ENCODE data around the gene PTPRZ1. TPM values are rescaled to one million over a fixed set of nuclear protein-coding genes. Genes with fewer than 3 reads are reported as not detected.

PTPRZ1 gene
- total and polyA plus RNA-seq, 2 donors (not counting 1 experiment from before 2014, with no cell fraction given): not detected

DNA sequence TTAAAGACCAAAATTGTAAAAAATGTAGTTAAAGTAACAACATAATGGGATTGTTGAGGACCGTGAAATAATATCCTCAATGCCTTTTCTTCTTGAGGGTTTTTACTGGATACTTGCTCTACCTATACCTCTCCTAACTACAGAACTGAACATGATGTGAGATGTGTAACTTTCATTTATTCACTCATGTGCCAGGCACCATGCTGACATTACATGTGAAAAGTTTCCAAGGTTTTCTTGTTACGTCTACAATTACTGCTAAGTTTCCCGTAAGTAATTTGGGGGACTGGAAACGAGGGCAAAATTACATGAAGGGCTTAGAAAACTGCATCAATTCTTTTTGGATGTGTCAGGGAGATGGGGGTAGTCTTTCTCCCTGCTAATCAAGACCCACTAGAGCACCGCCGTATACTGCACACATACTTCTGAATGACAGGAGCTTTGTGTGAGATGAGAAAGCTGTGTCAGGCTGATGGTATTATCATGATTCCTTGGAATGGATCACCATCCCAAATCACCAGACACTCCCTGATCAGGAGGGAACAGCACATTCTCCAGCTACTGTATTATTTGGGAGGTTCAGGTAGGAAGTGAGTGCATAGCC is 41.8 kb downstream of the PTPRZ1 start:
- POLR2A ChIA-PET: no interaction called here
- no peak overlapping the region for H3K27ac Mint-ChIP-seq
- no peaks in the 10 kb centered on the region for H3K79me2 ChIP-seq (ENCODE audit: control insufficient read depth, insufficient read depth, low read length)
- no peak overlapping the region for H3K4me3 Mint-ChIP-seq
- CTCF ChIA-PET: no interaction called here
- H3K9me3 Mint-ChIP-seq (ENCODE audit: insufficient read depth): no peaks in the 10 kb centered on the region
- H3K9me3 ChIP-seq (ENCODE audit: control extremely low read depth in 1 of 3, control insufficient read depth in 2 of 3, insufficient read depth in 1 of 3, low read length in 2 of 3): no peaks in the 10 kb centered on the region
- no peak overlapping the region for H2AFZ ChIP-seq (ENCODE audit: insufficient read depth, low read depth, low read length, poor library complexity, severe bottlenecking)
- no peak overlapping the region for H3K4me3 ChIP-seq (ENCODE audit: control extremely low read depth in 1 of 5, extremely low read depth in 1 of 5, insufficient read depth in 1 of 5, low read depth in 2 of 5, low read length in 4 of 5)
- H4K20me1 ChIP-seq (ENCODE audit: control insufficient read depth, insufficient read depth, low read length, poor library complexity, severe bottlenecking): no peaks in the 10 kb centered on the region
- no peak overlapping the region for H3K27ac ChIP-seq (ENCODE audit: low read length in 2 of 2)
- no peak for TF ChIP-seq EZH2 (IDR thresholded peaks at IDR 0.05; ENCODE audit: borderline replicate concordance, insufficient read depth, low read depth, low read length, poor library complexity, severe bottlenecking)
- TF ChIP-seq, protein P1, sequence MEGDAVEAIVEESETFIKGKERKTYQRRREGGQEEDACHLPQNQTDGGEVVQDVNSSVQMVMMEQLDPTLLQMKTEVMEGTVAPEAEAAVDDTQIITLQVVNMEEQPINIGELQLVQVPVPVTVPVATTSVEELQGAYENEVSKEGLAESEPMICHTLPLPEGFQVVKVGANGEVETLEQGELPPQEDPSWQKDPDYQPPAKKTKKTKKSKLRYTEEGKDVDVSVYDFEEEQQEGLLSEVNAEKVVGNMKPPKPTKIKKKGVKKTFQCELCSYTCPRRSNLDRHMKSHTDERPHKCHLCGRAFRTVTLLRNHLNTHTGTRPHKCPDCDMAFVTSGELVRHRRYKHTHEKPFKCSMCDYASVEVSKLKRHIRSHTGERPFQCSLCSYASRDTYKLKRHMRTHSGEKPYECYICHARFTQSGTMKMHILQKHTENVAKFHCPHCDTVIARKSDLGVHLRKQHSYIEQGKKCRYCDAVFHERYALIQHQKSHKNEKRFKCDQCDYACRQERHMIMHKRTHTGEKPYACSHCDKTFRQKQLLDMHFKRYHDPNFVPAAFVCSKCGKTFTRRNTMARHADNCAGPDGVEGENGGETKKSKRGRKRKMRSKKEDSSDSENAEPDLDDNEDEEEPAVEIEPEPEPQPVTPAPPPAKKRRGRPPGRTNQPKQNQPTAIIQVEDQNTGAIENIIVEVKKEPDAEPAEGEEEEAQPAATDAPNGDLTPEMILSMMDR (IDR thresholded peaks at IDR 0.05): no peak
- intact Hi-C loops (cut with micrococcal nuclease): no loop called here
- WGBS (ENCODE audit: insufficient coverage): no CpG with 5 or more reads among the region's 6 CpGs
- no peaks in the 10 kb centered on the region for H3K27me3 Mint-ChIP-seq
- ATAC-seq (ENCODE audit: low read depth): no peak
- no peaks in the 10 kb centered on the region for H3K4me1 Mint-ChIP-seq
- no peaks in the 10 kb centered on the region for H3K4me1 ChIP-seq (ENCODE audit: control insufficient read depth in 2 of 2, insufficient read depth in 2 of 2, low read length in 2 of 2)
- no peaks in the 10 kb centered on the region for H3K36me3 ChIP-seq (replicated peaks in 1 of 2; ENCODE audit: control extremely low read depth in 1 of 2, control insufficient read depth in 1 of 2, extremely low read depth in 1 of 2, insufficient read depth in 2 of 2, low read length in 1 of 2)
- no peak overlapping the region for H3K4me2 ChIP-seq (replicated peaks; ENCODE audit: low read depth, low read length, poor library complexity, severe bottlenecking)
- H3K27me3 ChIP-seq (replicated peaks in 1 of 4; ENCODE audit: control extremely low read depth in 1 of 4, control insufficient read depth in 3 of 4, insufficient read depth in 4 of 4, low read length in 3 of 4): no peaks in the 10 kb centered on the region
- H3K9ac ChIP-seq (ENCODE audit: low read length): no peak overlapping the region
- no peak for DNase-seq

GRCh38 chr7:121916211-121916610 is 43.2 kb downstream of the PTPRZ1 start:
- Histone ChIP-seq H4K20me1 (ENCODE audit: control insufficient read depth, insufficient read depth, low read length, poor library complexity, severe bottlenecking) (no peaks in the 10 kb centered on the region), H3K4me3 (ENCODE audit: control extremely low read depth in 1 of 5, extremely low read depth in 1 of 5, insufficient read depth in 1 of 5, low read depth in 2 of 5, low read length in 4 of 5) (no peak overlapping the region), H3K9ac (ENCODE audit: low read length) (no peak overlapping the region), H3K4me1 (ENCODE audit: control insufficient read depth in 2 of 2, insufficient read depth in 2 of 2, low read length in 2 of 2) (no peaks in the 10 kb centered on the region), H3K79me2 (ENCODE audit: control insufficient read depth, insufficient read depth, low read length) (no peaks in the 10 kb centered on the region), H3K27me3 (replicated peaks in 1 of 4; ENCODE audit: control extremely low read depth in 1 of 4, control insufficient read depth in 3 of 4, insufficient read depth in 4 of 4, low read length in 3 of 4) (no peaks in the 10 kb centered on the region), H2AFZ (ENCODE audit: insufficient read depth, low read depth, low read length, poor library complexity, severe bottlenecking) (no peak overlapping the region), H3K4me2 (replicated peaks; ENCODE audit: low read depth, low read length, poor library complexity, severe bottlenecking) (no peak overlapping the region), H3K27ac (ENCODE audit: low read length in 2 of 2) (no peak overlapping the region), H3K36me3 (replicated peaks in 1 of 2; ENCODE audit: control extremely low read depth in 1 of 2, control insufficient read depth in 1 of 2, extremely low read depth in 1 of 2, insufficient read depth in 2 of 2, low read length in 1 of 2) (no peaks in the 10 kb centered on the region), H3K9me3 (ENCODE audit: control extremely low read depth in 1 of 3, control insufficient read depth in 2 of 3, insufficient read depth in 1 of 3, low read length in 2 of 3) (no peaks in the 10 kb centered on the region)
- TF ChIP-seq, protein P1 (IDR thresholded peaks at IDR 0.05): no peak
- TF ChIP-seq EZH2 (IDR thresholded peaks at IDR 0.05; ENCODE audit: borderline replicate concordance, insufficient read depth, low read depth, low read length, poor library complexity, severe bottlenecking): no peak
- WGBS (ENCODE audit: insufficient coverage): 100% methylated on average over 2 of the region's 4 CpGs
- Mint-ChIP-seq H3K4me3 (no peak overlapping the region), H3K27ac (no peak overlapping the region), H3K9me3 (ENCODE audit: insufficient read depth) (no peaks in the 10 kb centered on the region), H3K27me3 (no peaks in the 10 kb centered on the region), H3K4me1 (no peaks in the 10 kb centered on the region)
- ATAC-seq (ENCODE audit: low read depth): no peak
- intact Hi-C loops (cut with micrococcal nuclease): no loop called here
- ChIA-PET POLR2A (no interaction called here), CTCF (no interaction called here)
- DNase-seq: no peak

All from B cell (primary cell).